ENCODE data around the gene PDXP.
"Not testable (repeated sequence)": the region's sequence is repeated elsewhere in the genome, so short reads cannot be mapped to it uniquely, and the experiment has no call there.

Gene PDXP

DNA sequence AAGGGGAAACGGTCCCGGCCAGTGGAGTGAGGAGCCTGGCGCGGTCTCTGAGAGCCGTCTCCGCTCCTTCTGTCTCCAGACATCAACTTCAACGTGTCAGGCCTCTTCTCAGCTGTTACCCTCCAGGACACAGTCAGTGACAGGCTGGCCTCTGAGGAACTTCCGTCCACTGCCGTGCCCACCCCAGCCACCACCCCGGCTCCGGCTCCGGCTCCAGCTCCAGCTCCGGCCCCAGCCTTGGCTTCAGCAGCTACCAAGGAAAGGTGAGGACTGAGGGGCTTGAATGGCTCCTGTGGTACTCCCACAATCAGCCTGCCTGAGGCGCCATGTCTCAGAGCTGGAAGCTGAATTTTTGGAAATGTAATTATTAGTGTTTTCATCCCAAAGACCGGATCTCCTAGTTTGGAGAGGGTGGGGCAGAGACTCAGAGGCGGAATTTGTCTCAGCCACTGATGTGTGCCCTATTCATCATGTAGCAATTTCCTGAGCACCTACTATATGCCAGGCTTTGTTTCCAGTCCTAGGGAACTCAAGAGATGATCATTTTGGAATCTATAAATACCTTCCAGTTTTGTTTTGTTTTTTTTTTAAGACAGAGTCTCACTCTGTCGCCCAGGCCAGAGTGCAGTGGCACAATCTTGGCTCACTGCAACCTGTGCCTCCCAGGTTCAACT, 7.9 kb upstream of the PDXP start:
- DNase-seq, result no peak

DNA sequence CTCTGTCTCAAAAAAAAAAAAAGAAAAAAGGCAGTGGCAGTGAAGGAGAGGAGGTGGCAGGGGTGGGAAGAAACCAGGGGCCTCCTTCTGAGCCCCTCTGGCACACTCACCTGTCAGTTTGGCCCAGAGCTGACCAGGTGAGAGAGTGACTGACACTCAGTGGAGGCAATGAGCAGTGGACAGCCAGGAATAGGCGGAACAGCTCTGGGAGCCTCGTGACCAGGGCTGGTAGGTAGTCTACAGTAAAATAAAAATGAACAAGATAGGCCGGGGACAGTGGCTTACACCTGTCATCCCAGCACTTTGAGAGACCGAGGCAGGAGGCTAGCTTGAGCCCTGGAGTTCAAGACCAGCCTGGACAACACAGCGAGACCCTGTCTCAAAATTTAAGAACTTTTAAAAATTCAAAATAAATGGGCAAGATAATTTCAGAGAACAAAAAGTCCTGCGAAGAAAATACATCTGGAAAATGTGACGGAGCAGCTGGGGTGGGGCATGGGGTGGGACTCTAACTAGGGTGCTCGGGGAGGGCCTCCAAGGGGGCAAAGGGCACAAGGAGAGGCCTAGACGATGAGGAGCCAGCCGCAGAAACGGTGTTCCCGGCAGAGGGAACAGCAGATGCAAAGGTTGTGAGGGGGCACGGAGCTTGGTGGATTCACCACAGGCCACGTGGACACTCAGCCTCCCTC, 3.8 kb upstream of the PDXP start:
- DNase-seq, result no peak

DNA sequence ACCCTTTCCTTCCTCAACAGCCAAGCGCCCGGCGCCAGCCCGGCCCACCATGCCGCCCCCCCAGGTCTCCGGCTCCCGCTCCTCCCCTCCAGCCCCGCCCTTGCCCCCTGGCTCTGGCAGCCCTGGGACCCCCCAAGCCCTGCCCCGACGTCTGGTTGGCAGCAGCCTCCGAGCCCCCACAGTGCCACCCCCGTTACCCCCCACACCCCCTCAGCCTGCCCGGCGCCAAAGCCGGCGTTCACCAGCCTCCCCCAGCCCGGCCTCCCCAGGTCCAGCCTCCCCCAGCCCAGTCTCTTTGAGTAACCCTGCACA, 3.3 kb upstream of the PDXP start:
- DNase-seq, result no peak

DNA sequence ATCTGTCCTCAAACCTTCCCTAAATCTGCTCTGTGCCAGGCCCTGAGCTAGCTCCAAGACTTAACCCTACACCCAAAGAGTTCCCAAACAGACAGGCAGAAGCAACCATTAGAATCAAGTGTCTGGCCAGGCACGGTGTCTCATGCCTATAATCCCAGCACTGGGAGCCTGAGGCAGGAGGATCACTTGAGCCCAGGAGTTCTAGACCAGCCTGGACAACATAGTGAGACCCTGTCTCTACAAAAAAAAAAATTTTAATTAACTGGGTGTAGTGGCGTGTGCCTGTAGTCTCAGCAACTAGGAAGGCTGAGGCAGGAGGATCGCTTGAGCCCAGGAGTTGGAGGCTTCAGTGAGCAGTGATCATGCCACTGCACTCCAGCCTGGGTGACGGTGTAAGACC, 1.9 kb upstream of the PDXP start:
- not testable (repeated sequence) for DNase-seq

DNA sequence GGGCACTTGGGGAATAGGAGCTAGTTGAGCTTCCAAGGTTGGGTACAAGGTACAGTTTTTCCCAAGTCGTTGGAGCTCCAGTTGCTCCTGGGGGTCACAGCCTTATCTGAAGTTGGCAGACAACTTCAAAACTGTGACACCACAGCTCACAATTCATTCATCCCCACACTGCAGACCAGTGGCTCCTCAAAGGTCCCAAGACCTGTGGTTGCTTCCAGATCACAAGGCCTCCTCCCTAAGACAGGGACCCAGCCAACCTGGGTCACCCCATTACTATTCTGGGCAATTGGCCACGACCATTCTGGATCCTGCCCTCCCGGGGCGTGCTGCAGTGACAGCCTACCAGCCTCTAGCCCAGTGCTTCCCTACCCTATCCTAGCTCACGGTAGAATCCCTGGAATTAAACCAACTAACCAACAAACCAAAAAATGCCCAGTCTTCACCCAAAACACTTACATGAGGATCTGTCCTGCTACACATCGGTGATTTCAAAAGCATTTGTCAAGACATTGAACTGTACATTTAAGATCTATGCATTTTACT, 862 bp upstream of the PDXP start:
- no peak for DNase-seq

DNA sequence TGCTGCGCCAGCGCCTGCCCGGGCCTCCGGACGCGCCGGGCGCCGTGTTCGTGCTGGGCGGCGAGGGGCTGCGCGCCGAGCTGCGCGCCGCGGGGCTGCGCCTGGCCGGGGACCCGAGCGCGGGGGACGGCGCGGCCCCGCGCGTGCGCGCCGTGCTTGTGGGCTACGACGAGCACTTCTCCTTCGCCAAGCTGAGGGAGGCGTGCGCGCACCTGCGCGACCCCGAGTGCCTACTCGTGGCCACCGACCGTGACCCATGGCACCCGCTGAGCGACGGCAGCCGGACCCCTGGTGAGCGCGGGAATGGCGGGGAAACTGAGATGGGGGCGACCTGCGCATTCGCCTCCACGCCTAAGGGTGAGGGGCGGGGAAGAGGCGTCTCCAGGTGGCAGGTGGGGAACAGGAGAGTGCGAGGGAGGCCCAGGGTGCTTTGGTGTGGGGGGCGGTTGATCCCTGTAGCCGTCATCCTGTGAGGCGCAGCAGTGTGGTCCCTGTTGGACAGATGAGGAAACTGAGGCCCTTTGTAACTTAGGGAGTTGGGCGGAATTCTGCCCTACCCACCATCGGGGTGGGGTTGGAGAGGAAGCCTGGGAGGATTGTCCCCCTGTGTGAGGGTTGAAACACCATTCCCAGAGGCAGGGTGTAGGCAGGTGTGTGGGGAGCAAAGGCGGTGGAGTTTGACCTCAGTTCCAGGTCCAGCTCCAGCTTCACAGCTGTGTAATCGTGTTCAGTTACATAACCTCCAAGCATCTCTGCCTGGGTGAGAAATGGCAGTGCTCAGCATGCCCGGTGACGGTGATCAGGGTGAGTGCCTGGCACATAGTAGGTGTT, 758 bp downstream of the PDXP start:
- DNase-seq, result peak; percentile 36

DNA sequence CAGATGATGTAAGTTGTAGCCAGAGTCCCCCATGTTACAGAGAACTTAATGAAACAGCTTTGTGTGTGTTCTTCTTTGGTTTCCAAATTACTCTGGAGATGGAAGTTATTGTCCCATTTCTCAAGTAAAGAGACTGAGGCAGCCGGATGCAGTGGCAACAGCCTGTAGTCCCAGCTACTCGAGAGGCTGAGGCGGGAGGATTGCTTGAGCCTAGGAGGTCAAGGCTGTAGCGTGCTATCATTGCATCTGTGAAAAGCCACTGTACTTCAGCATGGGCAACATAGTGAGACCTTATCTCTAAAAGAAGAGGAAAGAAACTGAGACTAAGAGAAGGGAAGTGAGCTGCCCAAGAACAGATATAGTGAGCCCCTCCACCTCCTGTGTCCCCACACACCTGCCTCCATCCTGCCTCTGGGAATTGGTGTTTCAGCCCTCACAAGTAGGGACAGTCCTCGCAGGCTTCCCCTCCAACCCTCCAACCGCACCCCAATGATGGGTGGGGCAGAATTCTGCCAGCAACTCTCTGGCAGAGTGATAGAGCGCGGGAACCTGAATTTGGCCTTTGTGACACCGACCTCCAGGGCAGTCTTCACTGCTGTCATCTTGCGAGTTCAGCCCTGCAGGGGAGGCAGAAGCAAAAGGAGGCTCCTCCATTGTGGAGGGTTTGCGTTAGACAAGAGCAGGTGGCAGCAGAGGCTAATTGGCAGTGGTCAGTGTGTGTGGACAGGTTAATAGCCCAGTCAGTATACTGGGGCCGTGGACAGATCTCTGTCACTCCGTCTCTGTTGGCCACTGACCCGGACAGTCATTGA, 1.6 kb downstream of the PDXP start:
- no peak for DNase-seq

DNA sequence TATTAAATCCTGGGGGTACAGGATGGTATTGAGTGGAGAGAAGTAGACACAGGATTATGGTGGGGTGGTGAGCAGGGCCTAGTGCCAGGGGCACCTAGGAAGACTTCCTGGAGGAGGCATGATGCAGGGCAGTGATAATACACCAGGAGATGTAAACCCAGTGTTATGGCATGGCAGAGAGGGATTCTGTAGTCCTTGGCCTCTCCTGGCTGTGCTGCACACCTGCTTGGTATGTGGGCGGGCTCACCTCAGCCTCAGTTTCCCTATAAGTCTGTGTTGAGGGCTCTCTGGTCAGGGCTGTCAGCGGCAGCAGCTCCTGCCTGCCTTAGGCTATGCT, 2.2 kb downstream of the PDXP start:
- DNase-seq, result no peak

DNA sequence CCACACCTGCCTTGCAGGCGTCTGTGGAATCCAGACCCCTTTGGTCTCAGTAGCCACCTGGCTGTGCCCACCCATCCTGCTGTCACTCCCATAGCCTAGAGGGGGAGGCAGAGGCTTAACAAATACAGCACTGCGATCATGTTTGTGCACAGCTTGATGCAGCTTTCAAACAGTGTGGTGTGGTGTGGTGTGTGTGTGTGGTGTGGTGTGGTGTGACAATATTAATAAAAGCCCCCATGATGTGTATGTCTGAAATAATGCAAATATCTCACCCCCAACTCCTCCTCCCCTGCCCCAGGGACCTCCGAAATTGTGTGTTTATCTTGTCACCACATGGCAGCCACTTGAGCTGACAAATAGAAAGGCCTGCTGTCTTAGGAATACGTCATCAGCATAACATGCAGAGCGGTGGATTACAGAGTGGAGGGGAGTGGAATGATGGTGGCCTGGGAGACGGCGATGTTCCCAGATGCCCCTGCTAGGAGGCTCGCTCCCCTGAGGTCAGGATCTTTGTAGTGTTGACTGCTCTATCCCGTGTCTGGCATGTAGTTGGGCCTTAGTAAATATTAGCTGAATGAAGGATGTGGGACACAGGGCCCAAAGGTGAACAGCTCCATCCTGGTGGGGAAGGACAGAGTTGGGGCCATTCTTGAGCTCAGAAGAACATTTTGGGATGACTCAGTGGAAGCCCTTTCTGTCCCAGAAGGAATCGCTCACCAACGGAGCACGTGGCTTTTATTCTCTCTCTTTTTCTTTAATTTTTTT, 2.8 kb downstream of the PDXP start:
- peak; percentile 95 for DNase-seq

DNA sequence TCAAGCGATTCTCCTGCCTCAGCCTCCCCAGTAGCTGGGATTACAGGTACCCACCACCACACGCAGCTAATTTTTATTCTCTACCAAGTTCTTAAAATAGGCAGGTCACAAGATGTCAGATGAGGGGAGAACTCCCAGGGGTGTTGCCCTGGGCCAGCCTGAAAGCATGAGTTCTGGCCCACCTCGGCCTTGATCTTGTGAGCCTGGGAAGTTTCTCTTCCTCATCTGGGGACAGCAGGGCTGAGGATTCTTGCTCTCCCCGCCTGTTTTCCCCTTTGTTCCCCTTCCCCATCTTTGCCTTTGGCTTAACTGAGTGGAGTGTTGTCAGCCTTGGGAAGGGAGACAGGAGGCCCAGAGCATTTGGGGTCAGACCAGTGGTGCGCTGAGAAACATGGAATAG, 3.5 kb downstream of the PDXP start:
- no peak for DNase-seq

DNA sequence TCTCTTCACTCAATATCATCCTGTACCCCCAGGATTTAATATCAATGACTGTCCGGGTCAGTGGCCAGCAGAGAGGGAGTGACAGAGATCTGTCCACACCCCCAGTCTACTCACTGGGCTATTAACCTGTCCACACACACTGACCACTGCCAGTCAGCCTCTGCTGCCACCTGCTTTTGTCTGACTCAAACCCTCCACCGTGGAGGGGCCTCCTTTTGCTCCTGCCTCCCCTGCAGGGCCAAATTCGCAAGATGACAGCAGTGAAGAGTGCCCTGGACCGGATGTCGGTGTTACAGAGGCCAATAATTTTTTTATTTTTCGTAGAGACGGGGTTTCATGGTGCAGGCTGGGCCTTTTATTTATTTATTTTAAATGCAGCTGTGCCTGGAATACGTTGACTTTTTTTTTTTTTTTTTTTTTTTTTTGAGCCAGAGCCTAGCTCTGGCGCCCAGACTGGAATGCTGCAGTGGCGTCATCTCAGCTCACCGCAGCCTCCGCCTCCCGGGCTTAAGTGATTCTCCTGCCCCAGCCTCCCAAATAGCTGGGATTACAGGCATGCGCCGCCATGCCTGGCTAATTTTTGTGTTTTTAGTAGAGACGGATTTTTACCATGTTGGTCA, 5.1 kb downstream of the PDXP start:
- DNase-seq, result no peak

DNA sequence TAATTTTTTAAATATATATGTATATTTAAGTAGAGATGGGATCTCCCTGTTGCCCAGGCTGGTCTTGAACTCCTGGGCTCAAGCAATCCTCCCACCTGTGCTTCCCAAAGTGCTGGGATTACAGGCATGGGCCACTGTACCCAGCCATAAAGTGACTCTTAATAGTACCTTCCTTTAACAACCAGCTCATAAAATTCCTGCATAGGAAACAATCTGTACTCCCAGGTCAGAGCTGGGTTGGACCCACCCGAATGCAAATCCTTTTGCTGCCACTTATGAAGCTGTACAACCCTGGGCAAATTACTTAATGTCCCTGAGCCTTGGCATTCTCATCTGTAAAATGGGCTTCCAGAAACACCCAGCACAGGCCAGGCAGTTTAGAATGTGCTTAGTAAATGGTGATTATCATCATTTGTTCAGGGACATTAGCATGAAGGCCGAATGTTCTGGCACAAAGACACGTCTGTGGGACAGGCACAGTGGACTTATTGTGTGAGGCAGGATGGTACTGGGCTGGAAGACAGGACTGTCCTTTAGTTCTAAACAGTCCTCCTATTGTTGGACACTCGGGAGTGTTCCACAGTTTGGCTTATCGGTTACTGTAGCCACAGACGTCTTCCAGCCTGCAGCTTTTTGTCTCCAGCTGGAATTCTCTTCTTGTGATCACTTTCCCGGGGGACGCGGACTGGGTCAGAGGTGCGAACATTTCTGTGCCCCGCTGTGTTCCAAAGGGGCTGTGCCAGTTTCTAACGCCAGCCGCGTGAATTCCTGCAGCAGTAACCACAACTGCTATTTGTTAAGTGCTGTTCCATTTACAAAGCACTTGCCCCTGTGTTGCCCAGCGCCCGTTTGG, 6.0 kb downstream of the PDXP start:
- DNase-seq, result no peak

DNA sequence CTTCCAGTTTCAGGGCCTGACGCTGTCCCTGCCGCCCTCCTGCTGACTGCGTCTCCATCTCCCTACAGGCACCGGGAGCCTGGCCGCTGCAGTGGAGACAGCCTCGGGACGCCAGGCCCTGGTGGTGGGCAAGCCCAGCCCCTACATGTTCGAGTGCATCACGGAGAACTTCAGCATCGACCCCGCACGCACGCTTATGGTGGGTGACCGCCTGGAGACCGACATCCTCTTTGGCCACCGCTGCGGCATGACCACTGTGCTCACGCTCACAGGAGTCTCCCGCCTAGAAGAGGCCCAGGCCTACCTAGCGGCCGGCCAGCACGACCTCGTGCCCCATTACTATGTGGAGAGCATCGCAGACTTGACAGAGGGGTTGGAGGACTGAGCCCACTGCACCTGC, 7.0 kb downstream of the PDXP start:
- DNase-seq, result no peak

DNA sequence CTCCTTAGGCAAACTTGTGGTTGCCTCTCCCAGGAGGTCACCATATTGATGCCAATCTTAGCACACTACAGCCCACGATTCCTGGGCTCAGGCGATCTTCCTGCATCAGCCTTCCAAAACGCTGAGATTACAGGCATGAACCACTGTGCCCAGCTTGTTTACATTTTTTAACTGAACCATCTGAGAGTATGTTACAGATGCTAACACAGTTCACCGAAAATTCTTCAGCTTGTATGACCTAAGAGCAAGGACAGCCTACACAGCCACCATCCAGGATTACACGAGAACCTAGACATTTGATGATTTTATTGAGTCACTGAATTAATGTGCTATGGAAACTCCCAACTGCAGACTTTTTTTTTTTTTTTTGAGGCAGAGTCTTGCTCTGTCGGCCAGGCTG, 11.1 kb downstream of the PDXP start:
- no peak for DNase-seq

DNA sequence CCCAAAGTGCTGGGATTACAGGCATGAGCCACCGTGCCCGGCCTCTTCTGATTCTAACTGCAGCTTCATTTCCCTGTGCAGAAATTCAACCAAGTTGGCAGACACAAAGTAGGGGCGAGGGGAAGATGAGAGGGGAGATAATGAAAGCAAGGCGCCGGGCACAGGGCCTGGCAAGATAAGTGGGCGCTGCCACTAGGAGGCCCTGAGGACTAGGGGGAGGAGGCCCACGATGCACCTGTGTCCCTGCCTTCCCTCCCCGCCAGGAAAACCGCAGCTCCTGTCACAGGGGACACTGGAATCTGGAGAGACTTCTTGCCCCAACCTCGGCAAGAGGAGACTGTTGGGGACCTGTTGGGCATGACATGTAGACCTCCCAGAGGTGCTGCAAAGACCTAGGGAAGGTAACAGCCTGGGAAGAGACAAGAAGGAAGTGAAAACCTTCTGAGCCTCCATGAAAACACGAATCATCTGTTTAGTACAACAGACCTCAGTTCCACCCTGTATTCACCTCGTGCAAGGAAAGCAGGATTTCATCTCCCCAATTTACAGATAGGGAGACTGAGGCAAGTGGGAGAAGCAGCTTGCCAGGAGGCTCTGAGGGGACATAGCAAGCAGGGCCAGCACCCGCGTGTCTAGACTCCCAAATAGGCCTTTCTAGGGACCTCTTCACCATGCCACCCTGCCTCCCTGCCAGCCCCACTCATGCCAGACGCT, 13.8 kb downstream of the PDXP start:
- DNase-seq, result no peak

DNA sequence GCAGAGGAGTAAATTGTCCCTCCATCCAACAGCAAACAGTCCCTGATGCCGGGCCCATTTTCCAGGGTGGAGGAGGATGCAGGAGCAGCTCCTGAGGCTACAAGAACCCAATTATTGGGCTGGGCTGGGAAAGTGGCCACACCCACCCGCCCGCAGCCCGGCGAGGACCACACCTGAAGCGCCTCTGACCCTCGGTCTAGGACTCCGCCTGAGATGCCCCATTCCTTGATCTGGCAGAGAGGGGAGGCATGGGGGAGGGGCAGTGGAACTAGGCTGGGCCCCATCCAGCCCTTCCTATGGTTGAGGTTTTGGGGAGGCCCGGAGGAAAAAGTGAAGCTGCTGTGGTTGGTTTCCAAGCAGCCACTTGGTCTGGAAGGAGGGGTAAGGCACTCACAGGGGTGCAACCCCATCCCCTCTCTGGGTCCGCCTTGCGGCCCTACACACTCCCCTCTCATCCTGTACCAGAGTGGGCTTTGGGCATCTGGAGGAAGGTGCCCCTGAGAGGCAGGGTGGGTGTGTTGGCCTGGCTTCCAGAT, 14.5 kb downstream of the PDXP start:
- DNase-seq, result no peak

DNA sequence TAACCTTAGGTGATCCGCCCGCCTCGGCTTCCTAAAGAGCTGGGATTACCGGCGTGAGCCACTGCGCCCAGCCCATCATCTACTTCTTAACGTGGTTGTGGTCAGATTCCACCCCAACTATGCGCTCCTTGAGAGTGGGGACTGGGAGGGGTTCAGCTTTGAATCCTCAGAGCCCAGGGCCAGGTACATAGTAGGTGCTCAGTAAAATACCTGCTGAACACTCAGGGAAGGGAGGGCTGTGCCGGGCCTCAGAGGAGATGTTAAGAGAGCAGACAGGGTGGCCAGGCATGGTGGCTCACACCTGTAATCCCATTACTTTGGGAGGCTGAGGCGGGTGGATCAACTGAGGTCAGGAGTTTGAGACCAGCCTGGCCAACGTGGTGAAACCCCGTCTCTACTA, 15.7 kb downstream of the PDXP start:
- no peak for DNase-seq

DNA sequence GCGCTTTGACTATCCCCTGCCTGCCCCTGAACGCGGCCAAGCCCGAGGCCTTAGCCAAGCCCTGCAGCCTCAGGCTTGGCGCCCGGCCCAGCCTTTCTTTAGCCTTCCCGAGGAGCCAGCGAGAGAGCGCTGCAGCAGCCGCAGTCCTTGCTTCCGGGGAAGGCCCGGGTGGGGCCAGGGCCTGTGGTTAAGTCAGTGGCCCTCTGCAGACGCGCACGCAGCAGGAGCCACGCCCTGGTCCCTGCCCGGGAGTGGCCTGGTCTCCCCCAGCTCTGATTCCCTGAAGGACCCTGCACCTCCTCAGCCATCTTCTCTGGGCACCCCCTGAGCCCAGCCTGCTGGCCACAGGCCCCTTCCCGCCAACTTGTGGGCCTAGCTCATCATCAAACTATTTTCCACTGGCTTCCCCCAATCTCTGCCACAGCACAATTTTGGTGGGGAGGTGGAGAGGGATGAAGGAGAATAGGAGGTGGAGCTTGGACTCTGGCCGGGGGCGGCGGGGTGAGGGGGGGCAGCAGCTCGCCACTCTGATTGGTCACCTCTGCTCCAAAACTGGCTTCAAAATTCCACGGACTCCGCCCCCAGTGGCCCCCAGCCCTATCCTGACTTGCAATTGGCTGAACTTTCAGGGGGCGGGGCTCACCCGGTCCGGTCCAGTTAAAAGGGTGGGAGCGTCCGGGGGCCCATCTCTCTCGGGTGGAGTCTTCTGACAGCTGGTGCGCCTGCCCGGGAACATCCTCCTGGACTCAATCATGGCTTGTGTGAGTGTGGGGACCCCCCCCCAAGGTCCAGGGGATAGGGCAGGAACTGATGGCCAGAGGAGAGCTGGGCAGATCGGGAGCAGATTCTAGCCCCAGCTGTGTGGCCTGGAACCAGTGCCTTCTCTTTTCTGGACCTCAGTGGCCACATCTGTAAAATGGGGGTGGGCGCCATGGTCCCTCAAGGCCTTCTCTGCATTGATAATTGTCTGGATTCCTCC, 16.7 kb downstream of the PDXP start, which contains the start of gene LGALS1:
LGALS1 (plus strand) TSS at position 686 of the 979 bp plus-strand sequence; CDS start at position 753, 67 bp downstream.
- no peak for DNase-seq
